Caco-2 (cell line): ENCODE data around the gene ARHGDIG. TPM values are rescaled to one million over a fixed set of nuclear protein-coding genes. Genes with fewer than 3 reads are reported as not detected.

Source experiments
- BruUV-seq: library from RNA; stranded (reverse); fragments of 400-500 nt; replicated peaks from 2 replicates; lab custom pipeline; 2021; lab: Mats Ljungman, UMichigan
- CTCF ChIA-PET: fragments of 300-600 bp; sonication (Branson Sonifier 250); formaldehyde crosslinking; loops from one replicate; lab custom pipeline; 2022; ENCODE audit warnings: antibody characterized with exemption; lab: Charles Lee
- POLR2A ChIA-PET: fragments of 300-600 bp; sonication (Branson Sonifier 250); formaldehyde crosslinking; loops from one replicate; lab custom pipeline; 2022; ENCODE audit warnings: antibody characterized with exemption; lab: Charles Lee
- DNase-seq, 2 experiments: peaks; one replicate each; pipeline versions ENCODE4 v3.0.0 to v3.0.0-alpha.2; 2020 to 2022
- H3K27me3 ChIP-seq: replicated peaks from 2 replicates; pipeline ENCODE4 v1.6.0; 2011; ENCODE audit warnings: low read length; ENCODE audit not compliant: control insufficient read depth, insufficient read depth
- H3K36me3 ChIP-seq: 2 replicates; pipeline ENCODE4 v1.5.1; 2011; ENCODE audit warnings: low read length; ENCODE audit not compliant: control insufficient read depth, insufficient read depth
- H3K4me1 ChIP-seq: fragments of 250-450 bp; sonication (Bioruptor Pico); 2 replicates; pipeline ENCODE4 v1.5.1; 2020; ENCODE audit warnings: mild to moderate bottlenecking
- H3K4me3 ChIP-seq: 2 replicates; pipeline ENCODE4 v1.5.1; 2011; ENCODE audit warnings: low read depth, mild to moderate bottlenecking, control low read depth, low read length
- H3K9me3 ChIP-seq: fragments of 250-450 bp; sonication (Bioruptor Pico); 2 replicates; pipeline ENCODE4 v1.5.1; 2020; ENCODE audit warnings: mild to moderate bottlenecking, moderate library complexity
- H3K27ac Mint-ChIP-seq: one replicate; pipeline ENCODE4 v1.8.0; 2022; ENCODE audit warnings: mixed read lengths; ENCODE audit not compliant: unreplicated experiment
- H3K27me3 Mint-ChIP-seq: one replicate; pipeline ENCODE4 v1.8.0; 2022; ENCODE audit warnings: mixed read lengths; ENCODE audit not compliant: insufficient read depth, unreplicated experiment
- H3K36me3 Mint-ChIP-seq: one replicate; pipeline ENCODE4 v1.8.0; 2022; ENCODE audit warnings: mild to moderate bottlenecking, mixed read lengths; ENCODE audit not compliant: insufficient read depth, unreplicated experiment
- H3K4me1 Mint-ChIP-seq: one replicate; pipeline ENCODE4 v1.8.0; 2022; ENCODE audit warnings: low read depth, mixed read lengths; ENCODE audit not compliant: unreplicated experiment
- H3K4me3 Mint-ChIP-seq: one replicate; pipeline ENCODE4 v1.8.0; 2022; ENCODE audit warnings: mild to moderate bottlenecking, moderate library complexity, mixed read lengths; ENCODE audit not compliant: unreplicated experiment
- H3K9me3 Mint-ChIP-seq: one replicate; pipeline ENCODE4 v1.8.0; 2022; ENCODE audit warnings: mixed read lengths; ENCODE audit not compliant: unreplicated experiment
- intact Hi-C: fragments of 100-400 bp; cut with micrococcal nuclease; formaldehyde crosslinking; loops from one replicate; pipeline ENCODE4 v1.10.0; 2022; ENCODE audit not compliant: unreplicated experiment
- total RNA-seq: library from RNA; stranded (reverse); gene quantifications from 2 replicates; pipeline ENCODE4 v1.2.3, GENCODE V29; 2022
- TF ChIP-seq, protein P1 (sequence below), 2 experiments: fragments of 200-600 bp in 1 of 2; IDR thresholded peaks; 1 replicate in 1 of 2; 2 replicates in 1 of 2; pipeline versions ENCODE4 v1.5.1 to v1.8.0; 2011 to 2022; ENCODE audit warnings: antibody characterized with exemption in 1 of 2, control low read depth in 1 of 2, inconsistent platforms in 1 of 2, low read depth in 1 of 2, low read length in 1 of 2, mild to moderate bottlenecking in 1 of 2, moderate library complexity in 1 of 2; ENCODE audit not compliant: insufficient read depth in 1 of 2, severe bottlenecking in 1 of 2, unreplicated experiment in 1 of 2

The ARHGDIG gene
- total RNA-seq, 1 experiment from 2014 or later: 2.1 TPM

DNA sequence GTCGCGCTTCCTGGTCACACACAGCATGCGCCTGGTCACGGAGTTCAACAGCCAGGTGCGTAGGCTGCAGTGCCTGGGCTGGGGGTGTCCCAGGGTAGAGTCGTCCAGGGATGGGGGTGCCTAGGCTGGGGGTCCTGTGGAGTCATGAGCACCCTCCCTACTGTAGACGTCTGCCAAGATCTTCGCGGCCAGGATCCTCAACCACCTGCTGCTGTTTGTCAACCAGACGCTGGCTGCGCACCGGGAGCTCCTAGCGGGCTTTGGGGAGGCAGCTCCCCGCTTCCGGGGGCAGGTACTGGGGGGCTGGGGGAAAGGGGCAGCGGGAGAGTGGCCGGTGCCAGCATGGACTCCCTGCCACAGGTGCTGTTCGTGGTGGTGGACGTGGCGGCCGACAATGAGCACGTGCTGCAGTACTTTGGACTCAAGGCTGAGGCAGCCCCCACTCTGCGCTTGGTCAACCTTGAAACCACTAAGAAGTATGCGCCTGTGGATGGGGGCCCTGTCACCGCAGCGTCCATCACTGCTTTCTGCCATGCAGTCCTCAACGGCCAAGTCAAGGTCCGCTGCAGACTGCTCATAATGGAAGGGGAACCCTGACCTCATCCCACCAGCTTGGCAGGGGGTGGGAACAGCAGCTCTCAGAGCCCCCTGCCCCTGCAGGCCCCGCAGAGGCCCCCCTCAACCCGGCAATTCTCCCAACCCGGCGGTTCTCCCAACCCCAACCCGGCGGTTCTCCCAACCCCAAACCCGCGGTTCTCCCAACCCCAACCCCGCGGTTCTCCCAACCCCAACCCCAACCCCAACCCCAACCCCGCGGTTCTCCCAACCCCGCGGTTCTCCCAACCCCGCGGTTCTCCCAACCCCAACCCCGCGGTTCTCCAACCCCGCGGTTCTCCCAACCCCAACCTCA, 5.0 kb downstream of the ARHGDIG start:
- Mint-ChIP-seq H3K4me1 (no peaks in the 10 kb centered on the region), H3K27me3 (no peaks in the 10 kb centered on the region), H3K27ac (no peak overlapping the region), H3K9me3 (no peaks in the 10 kb centered on the region), H3K4me3 (no peak overlapping the region), H3K36me3 (peaks cover 41% of the 10 kb centered on the region)
- Histone ChIP-seq H3K4me1 (no peaks in the 10 kb centered on the region), H3K27me3 (no peaks in the 10 kb centered on the region), H3K4me3 (no peak overlapping the region), H3K9me3 (no peaks in the 10 kb centered on the region), H3K36me3 (no peaks in the 10 kb centered on the region; the same call in 1 of the 2 replicates)
- TF ChIP-seq, protein P1, sequence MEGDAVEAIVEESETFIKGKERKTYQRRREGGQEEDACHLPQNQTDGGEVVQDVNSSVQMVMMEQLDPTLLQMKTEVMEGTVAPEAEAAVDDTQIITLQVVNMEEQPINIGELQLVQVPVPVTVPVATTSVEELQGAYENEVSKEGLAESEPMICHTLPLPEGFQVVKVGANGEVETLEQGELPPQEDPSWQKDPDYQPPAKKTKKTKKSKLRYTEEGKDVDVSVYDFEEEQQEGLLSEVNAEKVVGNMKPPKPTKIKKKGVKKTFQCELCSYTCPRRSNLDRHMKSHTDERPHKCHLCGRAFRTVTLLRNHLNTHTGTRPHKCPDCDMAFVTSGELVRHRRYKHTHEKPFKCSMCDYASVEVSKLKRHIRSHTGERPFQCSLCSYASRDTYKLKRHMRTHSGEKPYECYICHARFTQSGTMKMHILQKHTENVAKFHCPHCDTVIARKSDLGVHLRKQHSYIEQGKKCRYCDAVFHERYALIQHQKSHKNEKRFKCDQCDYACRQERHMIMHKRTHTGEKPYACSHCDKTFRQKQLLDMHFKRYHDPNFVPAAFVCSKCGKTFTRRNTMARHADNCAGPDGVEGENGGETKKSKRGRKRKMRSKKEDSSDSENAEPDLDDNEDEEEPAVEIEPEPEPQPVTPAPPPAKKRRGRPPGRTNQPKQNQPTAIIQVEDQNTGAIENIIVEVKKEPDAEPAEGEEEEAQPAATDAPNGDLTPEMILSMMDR (IDR thresholded peaks at IDR 0.05; ENCODE audit: insufficient read depth in 1 of 2, low read depth in 1 of 2, low read length in 1 of 2, severe bottlenecking in 1 of 2, unreplicated experiment in 1 of 2): no peak
- POLR2A ChIA-PET: no interaction called here
- no TSS peak for BruUV-seq
- DNase-seq: no peak
- CTCF ChIA-PET: no interaction called here
- intact Hi-C loops: no loop called here

DNA sequence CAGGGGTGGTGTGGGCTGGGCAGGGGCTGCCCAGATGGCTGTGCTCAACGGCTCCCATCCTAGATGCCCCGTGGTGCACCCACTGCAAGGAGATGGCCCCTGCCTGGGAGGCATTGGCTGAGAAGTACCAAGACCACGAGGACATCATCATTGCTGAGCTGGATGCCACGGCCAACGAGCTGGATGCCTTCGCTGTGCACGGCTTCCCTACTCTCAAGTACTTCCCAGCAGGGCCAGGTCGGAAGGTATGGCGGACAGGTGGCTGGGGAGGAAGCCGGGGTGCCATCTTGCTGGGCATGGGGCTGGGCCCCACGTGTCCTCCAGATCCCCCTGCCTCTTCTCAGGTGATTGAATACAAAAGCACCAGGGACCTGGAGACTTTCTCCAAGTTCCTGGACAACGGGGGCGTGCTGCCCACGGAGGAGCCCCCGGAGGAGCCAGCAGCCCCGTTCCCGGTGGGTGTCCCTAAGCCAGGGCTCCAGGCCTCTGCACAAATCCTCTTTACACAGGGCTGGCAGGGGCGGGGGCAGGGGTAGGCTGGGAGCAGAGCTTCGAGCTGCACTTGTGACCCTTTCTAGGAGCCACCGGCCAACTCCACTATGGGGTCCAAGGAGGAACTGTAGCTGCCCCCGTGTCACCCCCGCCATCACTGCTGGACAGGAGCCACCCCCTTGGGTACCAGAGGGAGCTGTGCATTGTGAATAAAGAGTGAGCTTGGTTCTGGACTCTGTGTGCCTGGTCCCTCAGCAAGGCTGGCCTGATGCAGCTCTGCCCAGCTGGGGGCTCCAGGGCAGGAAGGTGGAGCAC, 6.3 kb downstream of the ARHGDIG start:
- no peak overlapping the region for H3K4me3 ChIP-seq
- TF ChIP-seq, protein P1 (IDR thresholded peaks at IDR 0.05; ENCODE audit: insufficient read depth in 1 of 2, low read depth in 1 of 2, low read length in 1 of 2, severe bottlenecking in 1 of 2, unreplicated experiment in 1 of 2): no peak
- intact Hi-C loops: no loop called here
- BruUV-seq: no TSS peak
- Mint-ChIP-seq H3K27ac (no peak overlapping the region), H3K4me3 (no peak overlapping the region), H3K36me3 (peaks cover 41% of the 10 kb centered on the region), H3K4me1 (no peaks in the 10 kb centered on the region), H3K9me3 (no peaks in the 10 kb centered on the region), H3K27me3 (no peaks in the 10 kb centered on the region)
- CTCF ChIA-PET: no interaction called here
- no peak for DNase-seq
- POLR2A ChIA-PET: no interaction called here
- H3K4me1 ChIP-seq: no peaks in the 10 kb centered on the region
- H3K36me3 ChIP-seq: no peaks in the 10 kb centered on the region; the same call in 1 of the 2 replicates
- H3K9me3 ChIP-seq: no peaks in the 10 kb centered on the region
- H3K27me3 ChIP-seq: no peaks in the 10 kb centered on the region

DNA sequence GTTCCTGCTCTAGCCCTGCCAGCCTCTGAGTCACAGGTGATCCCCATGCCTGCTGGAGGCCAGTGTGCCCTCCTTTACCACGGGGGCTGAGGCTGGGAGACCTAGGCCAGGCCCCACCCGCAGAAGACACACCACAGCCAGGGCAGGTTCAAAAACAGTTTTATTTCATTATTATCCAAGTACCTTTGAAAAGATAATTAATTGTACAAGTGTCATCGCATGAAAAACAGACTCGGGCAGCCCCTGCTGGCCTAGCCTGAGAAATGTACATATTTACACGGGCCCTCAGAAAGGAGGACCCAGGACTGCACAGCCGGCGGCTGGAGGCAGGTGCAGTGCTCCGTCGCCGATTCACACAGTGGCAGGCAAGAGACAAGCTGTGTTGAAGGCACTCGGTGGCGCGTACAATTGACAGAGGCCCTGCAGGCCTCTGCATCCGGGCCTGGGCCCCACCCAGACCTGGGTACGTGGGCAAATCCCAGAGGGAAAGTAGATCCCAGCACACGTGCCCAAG, 7.0 kb downstream of the ARHGDIG start:
- no peak for DNase-seq
- intact Hi-C loops: no loop called here

More for the DNA sequence above, 7.0 kb downstream of the ARHGDIG start:
- no TSS peak for BruUV-seq
- Histone ChIP-seq H3K9me3 (no peaks in the 10 kb centered on the region), H3K4me1 (no peaks in the 10 kb centered on the region), H3K36me3 (no peaks in the 10 kb centered on the region; the same call in 1 of the 2 replicates), H3K27me3 (no peaks in the 10 kb centered on the region), H3K4me3 (no peak overlapping the region)
- Mint-ChIP-seq H3K9me3 (no peaks in the 10 kb centered on the region), H3K36me3 (peaks cover 42% of the 10 kb centered on the region), H3K27me3 (no peaks in the 10 kb centered on the region), H3K27ac (no peak overlapping the region), H3K4me3 (no peak overlapping the region), H3K4me1 (no peaks in the 10 kb centered on the region)
- ChIA-PET POLR2A (no interaction called here), CTCF (no interaction called here)
- TF ChIP-seq, protein P1 (IDR thresholded peaks at IDR 0.05; ENCODE audit: insufficient read depth in 1 of 2, low read depth in 1 of 2, low read length in 1 of 2, severe bottlenecking in 1 of 2, unreplicated experiment in 1 of 2): no peak
